HG02973 (cell line): ENCODE results near the gene MID1.
"Not testable (repeated sequence)": the region's sequence is repeated elsewhere in the genome, so short reads cannot be mapped to it uniquely, and the experiment has no call there.

ENCODE experiments used
- ATAC-seq: cut with Tn5 transposase; IDR thresholded peaks from one replicate; pipeline ENCODE4 v1.9.1; 2021; ENCODE audit warnings: moderate library complexity; ENCODE audit not compliant: unreplicated experiment

The MID1 gene

GRCh38 chrX:10618961-10619360 is 1.4 kb downstream of the MID1 start:
- ATAC-seq = no peak

- ATAC-seq = no peak
Measured at GRCh38 chrX:10617999-10618351, 2.4 kb downstream of the MID1 start.

GRCh38 chrX:10617186-10617998 is 3.0 kb downstream of the MID1 start:
- no peak for ATAC-seq

- ATAC-seq = no peak
Measured at GRCh38 chrX:10615931-10616774, 4.2 kb downstream of the MID1 start.

- no peak for ATAC-seq
Measured at GRCh38 chrX:10612215-10612614, 8.2 kb downstream of the MID1 start.

GRCh38 chrX:10611441-10612090 is 8.8 kb downstream of the MID1 start:
- ATAC-seq = no peak

GRCh38 chrX:10608099-10608498 is 12.3 kb downstream of the MID1 start:
- ATAC-seq = no peak

GRCh38 chrX:10607233-10607632 is 13.2 kb downstream of the MID1 start:
- no peak for ATAC-seq

GRCh38 chrX:10603612-10604011 is 16.8 kb downstream of the MID1 start:
- ATAC-seq = no peak

- ATAC-seq = no peak
Measured at GRCh38 chrX:10602646-10603045, 17.7 kb downstream of the MID1 start.

GRCh38 chrX:10600479-10600878 is 19.9 kb downstream of the MID1 start:
- ATAC-seq = no peak

GRCh38 chrX:10598540-10598939 is 21.8 kb downstream of the MID1 start:
- no peak for ATAC-seq

- no peak for ATAC-seq
Measured at GRCh38 chrX:10597871-10598270, 22.5 kb downstream of the MID1 start.

GRCh38 chrX:10591363-10592335 is 28.7 kb downstream of the MID1 start:
- ATAC-seq = no peak

- not testable (repeated sequence) for ATAC-seq
Measured at GRCh38 chrX:10589787-10590186, 30.6 kb downstream of the MID1 start.

GRCh38 chrX:10589098-10589497 is 31.3 kb downstream of the MID1 start:
- no peak for ATAC-seq

- not testable (repeated sequence) for ATAC-seq
Measured at GRCh38 chrX:10584882-10585281, 35.5 kb downstream of the MID1 start.

- ATAC-seq = no peak
Measured at GRCh38 chrX:10582945-10583344, 37.4 kb downstream of the MID1 start.

- no peak for ATAC-seq
Measured at GRCh38 chrX:10582215-10582733, 38.1 kb downstream of the MID1 start.
